Activated effector memory CD4-positive, alpha-beta T cell treated with anti-CD3 and anti-CD28 coated beads, Interleukin-2, amount 50 U/mL, for 16 hours (primary cell): ENCODE measurements around the gene DSCAM.
"Not testable (repeated sequence)": the region's sequence is repeated elsewhere in the genome, so short reads cannot be mapped to it uniquely, and the experiment has no call there.

Experiments
- DNase-seq: peaks from one replicate; pipeline ENCODE4 v3.0.0-alpha.2; 2020

The DSCAM gene

DNA sequence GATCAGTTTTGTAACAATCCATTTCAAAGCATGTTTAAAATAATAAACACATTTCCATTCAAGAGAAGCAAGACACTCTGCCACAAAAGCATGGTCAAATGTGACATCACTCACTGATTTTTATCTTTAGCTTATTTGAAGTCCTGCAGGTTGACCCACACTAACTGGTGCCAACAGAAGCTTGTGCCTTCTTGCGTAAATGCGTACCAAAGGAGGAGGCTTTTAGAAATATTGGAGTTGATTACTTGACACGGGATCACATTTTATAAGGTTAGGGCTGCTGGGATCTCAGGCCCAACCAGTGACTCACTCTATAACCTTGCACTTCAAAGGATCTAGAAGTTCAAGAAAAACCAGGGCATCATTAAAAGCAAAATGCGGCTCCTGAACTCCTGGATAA lies 776.1 kb downstream of the DSCAM start:
- DNase-seq, result no peak

DNA sequence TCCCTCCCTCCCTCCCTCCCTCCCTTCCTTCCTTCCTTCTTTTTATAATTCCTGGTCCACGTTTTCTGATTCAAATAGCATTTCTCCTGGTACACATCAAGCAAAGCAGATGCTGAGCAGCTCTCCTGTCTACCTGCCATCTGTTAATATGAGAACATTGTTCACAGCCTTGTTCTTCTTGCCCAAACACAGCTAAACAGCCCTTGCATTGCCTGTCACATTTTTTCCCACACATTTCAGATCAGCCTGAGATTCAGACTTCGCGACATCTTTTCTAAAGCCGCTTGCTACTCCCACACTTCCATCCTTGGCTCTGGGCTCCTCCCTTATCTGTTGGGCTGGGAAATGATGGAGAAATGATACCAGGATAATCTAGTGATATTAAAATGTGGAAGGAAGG lies 779.2 kb downstream of the DSCAM start:
- DNase-seq, result no peak

- DNase-seq, result no peak
Observed at GRCh38 chr21:40066221-40066620, 780.7 kb downstream of the DSCAM start.

DNA sequence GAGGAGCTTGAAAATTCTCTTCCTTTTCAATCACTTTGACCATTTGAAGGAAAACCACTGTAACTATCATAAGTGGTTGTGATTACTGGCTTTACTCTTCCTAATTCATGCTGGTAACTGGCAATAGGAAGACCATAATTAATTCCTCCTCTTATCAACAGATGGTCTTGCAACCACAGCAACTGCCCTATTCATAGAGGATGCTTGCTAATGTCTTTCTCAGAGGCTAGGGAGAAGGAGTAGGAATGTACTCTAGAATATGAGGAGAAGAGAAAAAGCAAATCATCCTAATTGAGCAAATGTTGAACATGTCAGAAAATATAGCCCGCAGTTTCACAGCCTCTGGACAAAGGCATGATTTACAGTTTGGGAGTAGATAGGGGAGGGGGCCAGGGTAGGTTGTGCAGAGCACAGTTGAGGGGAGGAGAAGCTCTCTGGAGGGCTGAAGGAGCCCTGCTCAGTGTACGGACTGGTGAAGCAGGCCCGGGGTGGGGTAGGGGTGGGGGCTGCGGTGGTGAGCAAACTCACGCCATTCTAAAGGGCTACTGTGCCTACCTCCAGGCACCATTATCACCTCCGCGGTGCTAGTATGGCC lies 786.8 kb downstream of the DSCAM start:
- DNase-seq, result no peak

DNA sequence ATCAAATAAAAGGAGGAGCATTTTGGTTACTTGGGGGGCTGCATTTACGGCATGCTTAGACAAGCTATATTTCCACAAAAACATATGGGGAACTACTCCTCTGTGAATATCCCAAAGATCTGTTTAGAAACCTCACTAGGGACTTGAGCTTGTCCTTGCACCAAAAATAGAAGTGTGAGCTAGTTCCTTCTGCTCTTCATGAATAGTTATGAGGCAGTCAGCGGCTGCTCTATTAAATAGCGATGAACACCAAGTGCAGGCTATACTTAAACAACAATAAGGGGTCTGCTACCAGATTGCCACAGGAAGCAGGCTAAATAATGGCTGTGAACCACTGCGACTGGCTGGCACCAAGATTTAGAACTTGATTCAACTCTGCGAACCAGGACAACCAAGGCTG lies 789.6 kb downstream of the DSCAM start:
- no peak for DNase-seq

DNA sequence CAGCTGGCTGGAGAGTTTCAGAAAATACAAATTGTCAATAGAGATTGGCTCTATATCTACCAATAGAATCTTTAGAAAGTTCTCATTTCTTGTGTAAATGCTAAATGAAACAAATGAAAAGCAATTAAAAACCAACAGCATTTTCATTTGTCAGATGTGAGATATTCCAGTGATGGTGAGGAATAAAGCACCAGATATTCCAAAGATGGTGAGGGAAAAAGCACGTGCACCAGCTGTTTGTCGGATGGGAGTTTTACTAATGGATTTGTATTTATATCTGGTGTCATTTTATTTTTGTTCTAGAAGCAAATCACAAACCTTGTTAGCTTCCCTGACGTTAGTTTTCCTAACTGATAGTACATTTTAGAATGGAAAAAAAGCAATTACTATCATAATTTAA lies 790.9 kb downstream of the DSCAM start:
- no peak for DNase-seq

- no peak for DNase-seq
Observed at GRCh38 chr21:40054403-40054802, 792.6 kb downstream of the DSCAM start.

- DNase-seq, result no peak
Observed at GRCh38 chr21:40053007-40053406, 794.0 kb downstream of the DSCAM start.

- no peak for DNase-seq
Observed at GRCh38 chr21:40052276-40052675, 794.7 kb downstream of the DSCAM start.

DNA sequence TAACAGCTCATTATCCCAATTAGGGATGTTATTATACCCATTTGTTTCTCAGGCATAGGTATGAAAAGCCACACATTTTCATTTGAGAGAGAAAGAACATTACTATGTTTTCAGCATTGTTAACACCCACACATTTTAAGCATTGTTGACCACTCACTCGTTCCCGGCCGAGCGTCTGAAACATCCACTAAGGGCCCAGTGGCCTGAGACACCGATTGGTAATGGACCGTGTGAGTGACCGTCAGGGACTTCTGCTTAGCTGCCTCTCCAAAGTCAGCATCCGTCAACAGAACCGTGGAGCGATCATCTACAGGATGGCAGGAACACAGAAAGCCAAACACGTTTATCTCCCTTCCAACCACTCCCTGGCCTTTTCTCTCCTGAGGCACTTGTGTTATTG lies 795.2 kb downstream of the DSCAM start:
- DNase-seq, result no peak

- no peak for DNase-seq
Observed at GRCh38 chr21:40049931-40050290, 797.0 kb downstream of the DSCAM start.

- no peak for DNase-seq
Observed at GRCh38 chr21:40049031-40049930, 797.7 kb downstream of the DSCAM start.

- no peak for DNase-seq
Observed at GRCh38 chr21:40047993-40048730, 798.8 kb downstream of the DSCAM start.

DNA sequence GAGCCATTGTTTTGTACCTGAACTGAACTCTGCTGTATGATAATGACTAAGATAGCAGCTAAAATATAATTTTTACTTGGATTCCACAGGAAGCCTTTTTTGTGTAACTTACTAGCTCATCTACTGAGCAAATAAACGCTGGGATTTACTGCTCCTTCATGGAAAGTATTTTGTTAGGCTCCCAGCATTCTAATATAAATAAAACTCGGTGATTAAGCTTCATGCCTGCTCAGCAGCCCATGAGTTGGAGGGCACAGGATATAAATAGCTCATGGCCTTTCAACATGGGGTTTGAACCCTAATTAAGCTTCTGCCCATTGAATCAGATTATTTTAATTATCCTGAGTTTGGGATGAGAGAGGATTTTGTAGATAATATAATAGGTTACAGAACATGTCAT lies 799.7 kb downstream of the DSCAM start:
- DNase-seq, result no peak

DNA sequence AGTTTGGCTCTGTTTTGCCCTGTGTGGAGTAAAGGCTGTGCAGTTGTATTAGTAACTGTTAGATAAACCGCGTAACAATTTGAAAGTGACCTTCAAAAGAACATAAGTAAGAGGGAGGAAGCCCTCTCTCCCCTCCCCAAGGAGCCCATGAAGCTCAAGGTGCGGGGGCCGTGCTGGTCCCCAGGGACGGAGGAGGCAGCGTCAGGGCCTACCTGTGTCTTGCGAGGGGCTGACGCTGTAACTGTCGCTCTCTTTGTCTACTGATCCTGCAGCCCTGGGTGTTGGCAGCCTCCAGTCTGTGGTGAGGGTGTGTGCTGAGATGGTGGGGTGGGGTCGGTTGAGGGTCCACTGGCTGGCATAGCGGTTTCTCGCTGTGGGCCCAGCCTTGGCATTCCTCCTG lies 803.1 kb downstream of the DSCAM start:
- DNase-seq, result no peak

- DNase-seq, result no peak
Observed at GRCh38 chr21:40043423-40043822, 803.5 kb downstream of the DSCAM start.

GRCh38 chr21:40041446-40041845 lies 805.5 kb downstream of the DSCAM start:
- no peak for DNase-seq

DNA sequence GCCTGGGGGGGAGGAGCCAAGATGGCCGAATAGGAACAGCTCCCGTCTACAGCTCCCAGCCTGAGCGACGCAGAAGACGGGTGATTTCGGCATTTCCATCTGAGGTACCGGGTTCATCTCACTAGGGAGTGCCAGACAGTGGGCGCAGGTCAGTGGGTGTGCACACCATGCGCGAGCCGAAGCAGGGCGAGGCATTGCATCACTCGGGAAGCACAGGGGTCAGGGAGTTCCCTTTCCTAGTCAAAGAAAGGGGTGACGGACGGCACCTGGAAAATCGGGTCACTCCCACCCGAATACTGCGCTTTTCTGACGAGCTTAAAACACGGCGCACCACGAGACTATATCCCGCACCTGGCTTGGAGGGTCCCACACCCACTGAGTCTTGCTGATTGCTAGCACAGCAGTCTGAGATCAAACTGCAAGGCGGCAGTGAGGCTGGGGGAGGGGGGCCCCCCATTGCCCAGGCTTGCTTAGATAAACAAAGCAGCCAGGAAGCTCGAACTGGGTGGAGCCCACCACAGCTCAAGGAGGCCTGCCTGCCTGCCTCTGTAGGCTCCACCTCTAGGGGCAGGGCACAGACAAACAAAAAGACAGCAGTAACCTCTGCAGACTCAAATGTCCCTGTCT lies 813.7 kb downstream of the DSCAM start:
- DNase-seq, result not testable (repeated sequence)

GRCh38 chr21:40029888-40030287 lies 817.1 kb downstream of the DSCAM start:
- DNase-seq, result no peak

DNA sequence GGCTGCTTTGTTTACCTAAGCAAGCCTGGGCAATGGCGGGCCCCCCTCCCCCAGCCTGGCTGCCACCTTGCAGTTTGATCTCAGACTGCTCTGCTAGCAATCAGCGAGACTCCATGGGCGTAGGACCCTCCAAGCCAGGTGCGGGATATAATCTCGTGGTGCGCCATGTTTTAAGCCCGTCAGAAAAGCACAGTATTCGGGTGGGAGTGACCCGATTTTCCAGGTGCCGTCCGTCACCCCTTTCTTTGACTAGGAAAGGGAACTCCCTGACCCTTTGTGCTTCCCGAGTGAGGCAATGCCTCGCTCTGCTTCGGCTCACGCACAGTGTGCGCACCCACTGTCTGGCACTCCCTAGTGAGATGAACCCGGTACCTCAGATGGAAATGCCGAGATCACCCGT lies 818.6 kb downstream of the DSCAM start:
- not testable (repeated sequence) for DNase-seq

DNA sequence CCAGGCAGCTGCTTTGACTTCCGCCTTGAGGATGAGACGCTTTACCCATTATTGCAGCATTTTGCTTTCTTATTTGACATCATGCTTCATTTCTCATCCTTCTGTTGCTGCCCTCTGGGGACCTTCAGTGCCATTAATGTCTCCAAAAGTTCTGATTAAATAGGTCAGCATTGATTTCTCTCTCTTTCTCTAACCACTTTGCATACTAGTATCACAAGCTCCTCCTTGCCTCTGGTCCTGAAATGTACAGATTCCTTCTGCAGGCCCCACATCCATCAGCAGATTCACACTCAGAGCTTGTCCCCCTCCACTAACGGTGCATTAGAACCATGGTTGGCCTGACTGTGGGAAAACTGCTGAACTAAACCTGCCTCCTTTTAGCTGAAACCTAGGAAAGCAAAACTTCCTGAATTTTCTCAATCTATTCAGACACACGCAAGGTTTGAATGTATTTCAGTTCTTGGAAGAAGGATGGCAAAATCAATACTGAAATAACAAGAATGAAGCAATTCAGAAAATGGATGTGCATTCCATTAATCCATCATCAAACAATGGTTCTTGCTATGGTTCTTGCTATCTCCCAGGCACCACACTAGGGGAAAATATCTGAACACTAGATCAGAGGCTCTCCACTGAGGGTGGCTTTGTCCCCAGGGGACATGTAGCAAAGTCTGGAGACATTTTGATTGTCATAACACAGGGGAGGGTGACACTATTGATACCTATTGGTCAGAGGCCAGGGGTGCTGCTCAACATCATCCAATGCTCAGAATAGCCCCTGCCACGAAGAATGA lies 825.2 kb downstream of the DSCAM start:
- DNase-seq, result no peak

DNA sequence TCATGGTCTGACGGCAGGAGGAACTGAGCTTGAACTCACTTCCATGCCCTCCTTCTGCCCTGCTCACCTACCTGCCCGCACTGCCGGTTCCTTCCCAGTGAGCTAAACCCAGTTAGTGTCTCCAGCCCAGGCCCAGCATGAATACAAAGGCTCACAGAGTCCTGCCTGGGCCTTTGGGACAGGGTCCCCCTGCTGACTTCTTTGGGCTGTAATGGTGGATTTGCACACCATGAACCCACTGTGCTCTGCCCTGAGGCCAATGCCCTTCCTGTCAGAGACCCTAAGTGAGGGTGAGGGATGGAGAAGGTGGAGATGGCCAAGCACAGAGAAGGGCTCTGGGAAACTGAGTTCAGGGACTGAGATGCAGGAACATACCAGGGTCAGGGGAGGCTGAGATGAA lies 826.3 kb downstream of the DSCAM start:
- DNase-seq, result no peak
